GM21529 (cell line): ENCODE measurements around the gene LRFN4.

Experiments used
- ATAC-seq: cut with Tn5 transposase; IDR thresholded peaks from one replicate; pipeline ENCODE4 v1.9.1; 2021; ENCODE audit not compliant: unreplicated experiment

LRFN4 gene

GRCh38 chr11:66858186-66858938 lies 1.5 kb downstream of the LRFN4 start:
- ATAC-seq, result no peak

DNA sequence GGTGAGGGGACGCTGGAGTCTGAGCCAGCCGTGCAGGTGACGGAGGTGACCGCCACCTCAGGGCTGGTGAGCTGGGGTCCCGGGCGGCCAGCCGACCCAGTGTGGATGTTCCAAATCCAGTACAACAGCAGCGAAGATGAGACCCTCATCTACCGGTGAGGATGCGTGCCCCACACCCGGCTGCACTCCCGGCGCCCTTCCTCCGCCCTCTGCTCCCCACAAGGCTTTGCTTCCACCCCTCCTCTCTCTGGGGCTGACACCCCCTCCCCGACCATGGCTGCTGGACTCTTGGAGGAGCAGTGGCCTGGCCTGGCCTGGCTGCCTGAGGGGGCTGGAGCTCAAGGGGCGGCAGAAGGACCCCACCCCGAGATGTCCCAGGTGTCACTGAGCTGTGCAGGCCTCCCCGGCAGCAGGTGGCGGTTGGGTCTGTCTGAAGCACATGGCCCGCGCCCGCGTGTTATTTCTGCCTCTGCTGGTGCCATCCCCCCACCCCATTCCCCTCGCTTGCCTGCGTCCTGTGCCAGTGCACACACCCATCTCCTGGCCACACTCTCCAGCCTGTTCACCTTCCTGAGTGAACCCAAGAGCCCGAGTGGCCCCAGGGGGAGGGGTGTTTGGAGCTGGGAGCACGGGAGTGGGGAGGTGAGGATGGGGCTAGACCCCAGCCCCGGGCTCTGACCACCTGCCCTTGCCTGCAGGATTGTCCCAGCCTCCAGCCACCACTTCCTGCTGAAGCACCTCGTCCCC lies 2.2 kb downstream of the LRFN4 start:
- ATAC-seq, result no peak

- no peak for ATAC-seq
Observed at GRCh38 chr11:66859686-66860448, 3.0 kb downstream of the LRFN4 start.

DNA sequence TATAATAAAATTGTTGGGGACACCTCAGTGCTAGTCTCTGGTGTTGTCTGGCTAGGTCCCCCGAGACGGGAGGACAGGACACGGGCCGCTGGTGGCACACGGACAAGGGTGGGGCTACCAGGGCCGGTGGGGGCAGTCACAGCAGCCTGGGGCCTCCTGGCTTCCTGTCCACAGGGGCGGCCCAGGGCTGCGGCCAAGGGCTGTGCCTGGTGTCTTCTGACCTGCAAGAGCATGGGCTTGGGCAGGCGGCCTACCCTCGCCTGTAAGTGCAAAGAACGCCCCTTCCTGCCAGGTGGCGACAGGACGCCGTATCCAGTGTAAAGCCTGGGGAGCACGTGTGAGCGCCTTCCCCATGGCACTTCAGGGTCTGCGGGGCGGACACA lies 3.6 kb downstream of the LRFN4 start:
- no peak for ATAC-seq

- ATAC-seq, result no peak
Observed at GRCh38 chr11:66861038-66861773, 4.3 kb downstream of the LRFN4 start.

- ATAC-seq, result no peak
Observed at GRCh38 chr11:66861774-66862558, 5.1 kb downstream of the LRFN4 start.

DNA sequence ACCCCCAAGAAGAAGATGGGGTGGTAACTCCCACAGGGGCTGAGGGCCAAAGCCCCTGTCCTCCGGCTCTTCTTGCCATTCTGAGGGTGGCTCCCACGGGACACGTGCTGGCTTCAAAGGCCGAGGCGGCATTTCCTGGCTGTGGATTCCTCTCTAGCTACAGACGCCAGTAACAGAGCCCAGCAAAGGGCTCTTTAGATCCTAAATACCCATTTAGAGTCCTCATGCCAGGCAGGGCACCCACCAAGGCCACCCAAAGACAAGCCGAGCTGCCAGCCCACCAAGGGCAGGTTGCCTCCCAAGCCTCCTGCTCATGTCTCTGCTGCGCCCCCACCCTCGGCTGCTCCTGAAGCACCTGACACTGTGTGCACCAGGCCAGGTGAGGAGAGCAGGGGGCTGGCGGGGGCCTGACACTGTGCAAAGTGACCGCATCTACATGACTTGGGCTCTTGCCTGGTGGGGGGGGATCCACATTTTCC lies 5.7 kb downstream of the LRFN4 start:
- ATAC-seq, result no peak

- no peak for ATAC-seq
Observed at GRCh38 chr11:66863428-66864125, 6.7 kb downstream of the LRFN4 start.

GRCh38 chr11:66864172-66864901 lies 7.5 kb downstream of the LRFN4 start:
- ATAC-seq, result no peak

- ATAC-seq, result no peak
Observed at GRCh38 chr11:66864924-66865697, 8.2 kb downstream of the LRFN4 start.

DNA sequence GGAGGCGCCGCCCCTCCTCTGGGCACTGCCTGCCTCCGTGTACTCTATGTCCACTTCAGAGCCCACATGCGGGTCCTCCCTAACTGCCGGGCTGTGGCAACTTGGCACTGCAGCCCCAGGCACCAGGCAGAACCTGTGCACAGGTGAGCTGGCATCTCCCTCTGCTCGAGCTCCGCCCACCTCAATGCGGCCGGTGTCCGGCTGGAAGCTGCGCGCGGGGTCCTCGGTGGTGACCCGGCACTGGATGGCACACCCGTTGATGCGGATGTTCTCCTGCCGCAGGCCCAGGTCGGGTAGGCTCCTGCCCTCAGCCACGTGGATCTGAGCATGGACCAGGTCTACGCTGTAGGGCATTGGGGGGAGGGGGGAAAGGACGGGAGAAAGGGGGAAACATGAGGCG lies 9.1 kb downstream of the LRFN4 start:
- ATAC-seq, result no peak

DNA sequence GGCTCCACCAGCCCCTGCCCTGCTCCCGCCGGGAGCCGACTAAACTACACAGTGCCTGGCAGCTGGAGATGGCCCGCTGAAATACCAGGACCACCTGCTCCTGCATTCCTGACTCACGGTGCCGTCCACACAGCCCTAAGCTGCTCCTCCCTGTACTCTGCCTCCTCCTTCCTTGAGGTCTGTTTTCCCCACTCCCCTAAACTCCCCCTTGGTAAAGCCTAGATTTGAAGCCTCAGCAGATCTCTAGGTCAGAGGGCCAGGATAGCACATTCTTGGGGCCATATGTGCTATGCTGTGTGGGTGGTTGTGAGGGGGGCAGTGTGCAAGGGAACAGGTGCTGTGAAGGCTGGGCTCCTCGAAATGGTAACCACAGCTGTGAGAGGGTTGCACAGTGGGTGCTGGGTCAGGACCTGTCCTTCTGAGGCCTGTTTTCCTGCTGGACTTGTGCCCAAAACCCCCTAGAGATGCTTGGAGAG lies 9.7 kb downstream of the LRFN4 start:
- ATAC-seq, result no peak

- ATAC-seq, result no peak
Observed at GRCh38 chr11:66867425-66868040, 10.7 kb downstream of the LRFN4 start.

- ATAC-seq, result no peak
Observed at GRCh38 chr11:66868082-66868725, 11.3 kb downstream of the LRFN4 start.

GRCh38 chr11:66868726-66869566 lies 12.1 kb downstream of the LRFN4 start:
- peak; percentile 85 for ATAC-seq

DNA sequence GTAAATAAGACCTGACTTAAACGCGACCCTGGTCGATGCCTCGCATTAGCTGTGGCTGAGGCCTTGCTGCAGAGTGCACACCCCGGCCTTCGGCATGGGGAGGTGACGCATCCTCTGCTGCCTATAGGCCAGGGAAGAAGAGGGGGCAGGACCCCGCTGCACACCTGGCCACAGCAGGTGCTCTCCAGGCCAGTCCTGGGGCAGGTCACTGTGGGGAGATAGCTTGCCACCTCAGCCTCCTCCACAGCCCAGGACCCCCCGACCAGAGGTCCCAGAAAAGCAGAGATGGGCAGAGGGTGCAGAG lies 12.7 kb downstream of the LRFN4 start:
- no peak for ATAC-seq
